ENCODE data around the gene TBC1D17. TPM values are rescaled to one million over a fixed set of nuclear protein-coding genes. Genes with fewer than 3 reads are reported as not detected.

TBC1D17 gene
- total RNA-seq, 1 experiment from 2014 or later: 62.3 TPM

GRCh38 chr19:49863254-49863934 is 14.1 kb upstream of the TBC1D17 start:
- no peak overlapping the region for H2AFZ ChIP-seq
- intact Hi-C loops (cut with micrococcal nuclease; ENCODE audit: unreplicated experiment): no loop called here
- no peak overlapping the region for H3K27ac ChIP-seq
- CTCF ChIA-PET: no interaction called here
- H3K36me3 ChIP-seq (ENCODE audit: low read depth): peaks cover 21% of the 10 kb centered on the region
- POLR2A ChIA-PET (ENCODE audit: unreplicated experiment): no interaction called here
- peaks cover 61% of the 10 kb centered on the region for H4K20me1 ChIP-seq (ENCODE audit: insufficient read depth)
- H3K79me2 ChIP-seq (ENCODE audit: low read depth): peaks cover 41% of the 10 kb centered on the region
- peaks cover 25% of the 10 kb centered on the region for H3K4me1 ChIP-seq (replicated peaks; ENCODE audit: insufficient read depth)
- H3K4me2 ChIP-seq: no peak overlapping the region
- no peak for TF ChIP-seq EZH2 (IDR thresholded peaks at IDR 0.05; ENCODE audit: low read depth)
- TF ChIP-seq, protein P1, sequence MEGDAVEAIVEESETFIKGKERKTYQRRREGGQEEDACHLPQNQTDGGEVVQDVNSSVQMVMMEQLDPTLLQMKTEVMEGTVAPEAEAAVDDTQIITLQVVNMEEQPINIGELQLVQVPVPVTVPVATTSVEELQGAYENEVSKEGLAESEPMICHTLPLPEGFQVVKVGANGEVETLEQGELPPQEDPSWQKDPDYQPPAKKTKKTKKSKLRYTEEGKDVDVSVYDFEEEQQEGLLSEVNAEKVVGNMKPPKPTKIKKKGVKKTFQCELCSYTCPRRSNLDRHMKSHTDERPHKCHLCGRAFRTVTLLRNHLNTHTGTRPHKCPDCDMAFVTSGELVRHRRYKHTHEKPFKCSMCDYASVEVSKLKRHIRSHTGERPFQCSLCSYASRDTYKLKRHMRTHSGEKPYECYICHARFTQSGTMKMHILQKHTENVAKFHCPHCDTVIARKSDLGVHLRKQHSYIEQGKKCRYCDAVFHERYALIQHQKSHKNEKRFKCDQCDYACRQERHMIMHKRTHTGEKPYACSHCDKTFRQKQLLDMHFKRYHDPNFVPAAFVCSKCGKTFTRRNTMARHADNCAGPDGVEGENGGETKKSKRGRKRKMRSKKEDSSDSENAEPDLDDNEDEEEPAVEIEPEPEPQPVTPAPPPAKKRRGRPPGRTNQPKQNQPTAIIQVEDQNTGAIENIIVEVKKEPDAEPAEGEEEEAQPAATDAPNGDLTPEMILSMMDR (conservative IDR thresholded peaks at IDR 0.05): no peak
- no TSS peak for BruUV-seq (replicated peaks)
- no peak for DNase-seq
- H3K9me3 ChIP-seq (ENCODE audit: insufficient read depth, low read depth): no peaks in the 10 kb centered on the region
- peaks cover 69% of the 10 kb centered on the region for H3F3A ChIP-seq (ENCODE audit: insufficient read depth, low read depth)
- no peaks in the 10 kb centered on the region for H3K9me2 ChIP-seq (ENCODE audit: insufficient read depth)
- no peaks in the 10 kb centered on the region for H3K27me3 ChIP-seq (ENCODE audit: insufficient read depth, low read depth)
- H3K4me3 ChIP-seq: no peak overlapping the region

DNA sequence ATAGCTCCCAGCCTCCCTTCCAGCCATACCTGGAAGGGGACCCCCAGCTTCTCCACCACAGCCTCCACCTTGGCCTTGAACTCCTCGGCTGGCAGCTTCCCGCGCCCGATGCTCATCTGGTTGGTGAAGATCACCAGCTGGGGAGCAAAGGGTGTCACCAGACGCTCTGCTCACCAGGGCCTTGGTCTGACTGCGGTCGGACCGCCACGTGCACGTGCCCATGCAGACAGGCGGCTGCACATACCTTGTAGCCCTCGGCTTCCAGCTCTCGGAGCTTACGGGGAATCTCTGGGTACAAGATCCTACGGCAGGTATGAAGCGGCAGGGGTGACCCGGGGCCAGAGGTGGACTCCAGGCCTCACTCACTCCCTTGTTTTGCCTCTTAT is 13.6 kb upstream of the TBC1D17 start:
- POLR2A ChIA-PET (ENCODE audit: unreplicated experiment): no interaction called here
- BruUV-seq (replicated peaks): no TSS peak

GRCh38 chr19:49864890-49865289 is 12.6 kb upstream of the TBC1D17 start:
- DNase-seq: no peak
- CTCF ChIA-PET: no interaction called here
- Histone ChIP-seq H4K20me1 (ENCODE audit: insufficient read depth) (peaks cover 49% of the 10 kb centered on the region), H3F3A (ENCODE audit: insufficient read depth, low read depth) (peaks cover 64% of the 10 kb centered on the region), H3K27ac (no peak overlapping the region), H3K4me3 (no peak overlapping the region; the same call in 1 of the 2 replicates), H3K9me3 (ENCODE audit: insufficient read depth, low read depth) (no peaks in the 10 kb centered on the region), H3K4me1 (replicated peaks; ENCODE audit: insufficient read depth) (peaks cover 27% of the 10 kb centered on the region), H2AFZ (no peak overlapping the region), H3K4me2 (peak overlapping the region; percentile 93), H3K9me2 (ENCODE audit: insufficient read depth) (no peaks in the 10 kb centered on the region), H3K36me3 (ENCODE audit: low read depth) (peaks cover 14% of the 10 kb centered on the region), H3K27me3 (ENCODE audit: insufficient read depth, low read depth) (no peaks in the 10 kb centered on the region), H3K79me2 (ENCODE audit: low read depth) (peaks cover 41% of the 10 kb centered on the region)
- intact Hi-C loops (cut with micrococcal nuclease; ENCODE audit: unreplicated experiment): loop anchor here (5.0 kb wide), 1 partner anchor 48 kb away; the partner anchor contains the start of gene MED25
- no TSS peak for BruUV-seq (replicated peaks)
- TF ChIP-seq, protein P1 (conservative IDR thresholded peaks at IDR 0.05): no peak
- TF ChIP-seq EZH2 (IDR thresholded peaks at IDR 0.05; ENCODE audit: low read depth): no peak
- POLR2A ChIA-PET (ENCODE audit: unreplicated experiment): interaction anchor here (0.6 kb wide), 1 partner anchor 337 kb away, joined by 5 read pairs; the partner anchor contains the start of gene RCN3

More for the DNA sequence above, 13.6 kb upstream of the TBC1D17 start:
- Histone ChIP-seq H2AFZ (no peak overlapping the region), H3K4me2 (no peak overlapping the region), H3K79me2 (ENCODE audit: low read depth) (peaks cover 41% of the 10 kb centered on the region), H3K9me3 (ENCODE audit: insufficient read depth, low read depth) (no peaks in the 10 kb centered on the region), H3K27me3 (ENCODE audit: insufficient read depth, low read depth) (no peaks in the 10 kb centered on the region), H3F3A (ENCODE audit: insufficient read depth, low read depth) (peaks cover 69% of the 10 kb centered on the region), H3K4me1 (replicated peaks; ENCODE audit: insufficient read depth) (peaks cover 29% of the 10 kb centered on the region), H3K9me2 (ENCODE audit: insufficient read depth) (no peaks in the 10 kb centered on the region), H3K36me3 (ENCODE audit: low read depth) (peaks cover 21% of the 10 kb centered on the region), H3K4me3 (no peak overlapping the region), H3K27ac (no peak overlapping the region), H4K20me1 (ENCODE audit: insufficient read depth) (peaks cover 56% of the 10 kb centered on the region)
- intact Hi-C loops (cut with micrococcal nuclease; ENCODE audit: unreplicated experiment): no loop called here
- CTCF ChIA-PET: no interaction called here
- no peak for DNase-seq
- no peak for TF ChIP-seq EZH2 (IDR thresholded peaks at IDR 0.05; ENCODE audit: low read depth)
